Ammon's horn (tissue), 1 donor: ENCODE data around the gene OR5D14.

Experiments used
- DNase-seq: peaks from one replicate; pipeline ENCODE4 v3.0.0-alpha.2; 2016; ENCODE audit warnings: low spot score

OR5D14 gene

DNA sequence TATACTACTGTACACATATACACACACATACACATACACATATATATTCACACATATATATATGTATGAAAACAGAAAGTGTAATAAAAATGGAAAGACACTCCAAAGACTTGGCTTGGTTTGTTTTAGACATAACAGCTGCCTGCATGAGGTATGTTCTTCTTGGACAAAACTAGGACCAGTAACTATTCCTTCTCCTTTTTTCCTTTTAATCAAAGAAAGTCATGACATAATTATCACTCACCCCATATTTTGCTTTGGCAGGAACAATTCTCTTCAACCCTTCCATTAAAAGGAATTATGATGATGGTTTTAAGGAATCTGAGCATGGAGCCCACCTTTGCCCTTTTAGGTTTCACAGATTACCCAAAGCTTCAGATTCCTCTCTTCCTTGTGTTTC, at the start of gene OR5D14:
TSS of gene OR5D14 (plus strand) at position 301 of the 400 bp plus-strand sequence. CDS start at position 301, 0 bp downstream.
- DNase-seq, result no peak

DNA sequence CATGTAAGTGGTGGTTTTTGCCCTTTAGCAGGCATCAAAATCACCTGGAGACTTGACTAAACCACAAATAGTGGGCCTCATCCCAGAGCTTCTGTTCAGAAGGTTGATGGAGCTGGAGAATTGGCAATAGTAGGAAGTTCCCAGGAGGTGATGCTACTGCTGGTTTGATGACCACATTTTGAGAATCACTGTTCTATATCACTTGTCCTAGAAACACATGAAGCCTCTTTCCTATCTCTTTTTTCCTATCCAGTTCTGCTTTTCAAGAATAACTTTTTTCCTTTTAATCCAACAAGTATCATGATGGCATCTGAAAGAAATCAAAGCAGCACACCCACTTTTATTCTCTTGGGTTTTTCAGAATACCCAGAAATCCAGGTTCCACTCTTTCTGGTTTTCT, 22.2 kb upstream of the OR5D14 start, which contains the start of gene OR5D13:
TSS of gene OR5D13 (plus strand) at position 301 of the 400 bp plus-strand sequence. CDS start at position 301, 0 bp downstream.
- DNase-seq, result no peak

DNA sequence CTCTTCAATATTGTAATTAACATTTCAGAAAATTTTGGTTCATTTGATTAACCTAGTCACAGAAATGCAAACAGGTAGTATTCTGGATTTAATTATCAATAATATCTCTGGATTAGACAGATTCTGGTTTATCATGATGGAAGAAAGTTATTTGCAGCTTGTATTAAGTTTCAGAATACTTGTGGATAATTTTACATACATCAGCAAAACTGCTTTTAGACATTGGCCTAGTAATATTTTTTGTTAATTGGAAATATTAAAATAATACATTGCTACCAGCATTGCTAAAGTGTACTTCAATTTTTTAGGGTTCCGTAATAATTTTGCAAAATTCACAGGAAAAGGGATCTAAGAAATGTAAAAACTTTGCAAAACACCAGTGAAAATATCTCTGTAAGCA, 3.8 kb upstream of the OR5D14 start:
- DNase-seq, result no peak

DNA sequence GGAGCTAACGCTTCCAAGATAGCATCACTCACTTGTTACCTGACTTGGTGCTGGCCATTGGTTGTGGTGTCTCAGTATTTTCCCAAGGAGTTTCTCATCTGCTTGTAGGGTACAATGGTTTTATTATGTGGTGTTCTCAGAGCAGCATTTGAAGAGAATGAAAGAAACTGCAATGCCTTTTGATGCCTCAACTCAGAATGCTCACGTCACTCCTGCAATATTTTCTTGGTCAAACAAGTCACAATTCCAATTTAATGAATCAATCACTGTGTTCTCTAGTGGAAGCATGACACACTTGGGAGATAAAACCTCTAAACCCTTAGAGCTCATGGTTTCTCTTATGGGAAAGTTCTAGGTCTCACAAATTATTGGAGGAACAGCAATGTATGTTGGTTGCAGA, 2.0 kb upstream of the OR5D14 start:
- no peak for DNase-seq

DNA sequence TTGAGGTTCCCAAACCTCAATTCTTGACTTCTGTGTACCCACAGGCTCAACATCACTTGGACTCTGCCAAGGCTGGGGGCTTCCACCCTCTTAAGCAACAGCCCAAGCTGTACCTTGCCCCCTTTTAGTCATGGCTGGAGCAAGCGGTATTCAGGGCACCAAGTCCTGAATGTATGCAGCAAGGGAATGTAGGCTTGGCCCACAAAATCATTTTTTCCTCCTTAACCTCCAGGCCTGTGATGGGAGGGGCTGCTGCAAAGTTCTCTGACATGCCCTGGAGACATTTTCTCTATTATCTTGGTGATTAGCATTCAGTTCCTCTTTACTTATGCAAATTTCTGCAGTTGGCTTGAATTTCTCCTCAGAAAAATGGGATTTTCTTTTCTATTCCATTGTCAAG, 10.9 kb downstream of the OR5D14 start:
- DNase-seq, result no peak

DNA sequence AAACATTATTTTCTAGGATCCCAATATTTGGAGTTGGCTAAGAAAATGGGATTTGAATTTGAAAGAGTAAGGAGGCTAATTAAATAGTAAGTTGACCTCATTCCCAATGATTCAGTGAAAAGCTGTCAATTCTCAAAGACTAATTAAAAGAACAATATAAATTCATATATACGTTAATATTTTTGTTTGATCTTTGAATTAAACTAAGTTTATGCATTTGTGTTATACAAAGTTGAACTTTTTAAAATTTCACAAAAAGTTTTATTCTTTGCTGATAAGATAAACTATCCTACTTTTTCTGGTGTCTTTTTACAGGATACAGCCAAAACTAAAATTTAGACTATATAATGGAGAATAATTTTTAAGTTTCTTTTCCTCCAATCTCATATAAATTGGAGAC, 15.7 kb downstream of the OR5D14 start, which contains the start of gene OR5L1:
TSS of gene OR5L1 (plus strand) at position 301 of the 400 bp plus-strand sequence. CDS start 100 bp downstream, outside the sequence.
- no peak for DNase-seq

DNA sequence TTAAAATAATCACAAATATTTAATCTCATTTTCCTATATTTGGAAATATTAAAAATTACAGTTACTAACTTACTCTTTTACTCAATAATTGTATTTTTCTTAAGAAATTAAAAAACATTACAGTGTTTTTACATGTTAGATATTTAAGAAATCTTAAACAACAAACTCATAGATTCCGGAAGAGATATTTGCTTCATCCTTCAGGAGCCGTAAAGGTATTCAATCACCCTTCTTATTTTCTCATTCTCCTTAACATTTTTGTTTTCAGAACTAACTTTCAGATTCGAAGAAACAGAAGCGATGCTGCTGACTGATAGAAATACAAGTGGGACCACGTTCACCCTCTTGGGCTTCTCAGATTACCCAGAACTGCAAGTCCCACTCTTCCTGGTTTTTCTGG, 24.0 kb downstream of the OR5D14 start, which contains the start of gene OR5D18:
TSS of gene OR5D18 (plus strand) at position 301 of the 400 bp plus-strand sequence. CDS start at position 301, 0 bp downstream.
- no peak for DNase-seq

DNA sequence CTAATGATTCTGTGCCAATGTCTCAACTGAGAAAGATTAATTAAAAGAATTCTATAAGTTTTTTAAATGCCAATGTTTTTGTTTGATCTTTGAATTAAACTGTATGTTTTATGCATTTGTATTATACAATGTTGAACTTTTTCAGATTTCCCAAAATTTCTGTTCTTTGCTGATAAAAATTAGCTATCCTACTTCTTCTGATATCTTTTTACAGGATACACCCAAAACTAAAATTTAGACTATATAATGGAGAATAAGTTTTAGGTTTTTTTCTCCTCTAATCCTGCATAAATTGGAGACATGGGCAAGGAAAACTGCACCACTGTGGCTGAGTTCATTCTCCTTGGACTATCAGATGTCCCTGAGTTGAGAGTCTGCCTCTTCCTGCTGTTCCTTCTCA, 31.6 kb downstream of the OR5D14 start, which contains the start of gene OR5L2:
TSS of gene OR5L2 (plus strand) at position 301 of the 400 bp plus-strand sequence. CDS start at position 301, 0 bp downstream.
- DNase-seq, result no peak

DNA sequence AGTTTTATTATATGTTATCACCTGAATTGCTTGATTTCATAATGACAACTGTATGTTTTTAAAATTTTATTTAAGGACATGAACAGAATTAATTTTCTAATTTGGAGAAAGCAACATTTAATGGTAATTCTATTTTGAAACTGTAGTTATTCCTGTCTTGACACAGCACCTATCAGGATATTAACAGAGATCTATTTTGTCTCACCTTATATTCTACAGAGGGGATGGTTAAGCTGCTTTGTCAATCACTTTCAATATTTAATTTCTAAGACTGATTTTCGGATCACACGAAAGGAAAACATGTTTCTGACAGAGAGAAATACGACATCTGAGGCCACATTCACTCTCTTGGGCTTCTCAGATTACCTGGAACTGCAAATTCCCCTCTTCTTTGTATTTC, 43.1 kb downstream of the OR5D14 start, which contains the start of gene OR5D16:
TSS of gene OR5D16 (plus strand) at position 301 of the 400 bp plus-strand sequence. CDS start at position 301, 0 bp downstream.
- DNase-seq, result no peak
